Kidney (tissue), 14 donors: ENCODE measurements around the gene MVP. TPM values are rescaled to one million over a fixed set of nuclear protein-coding genes. Genes with fewer than 3 reads are reported as not detected.

Experiments
- DNase-seq, 5 donors: peaks; one replicate each; pipeline ENCODE4 v3.0.0-alpha.2; 2013 to 2020
- FAIRE-seq: peaks from 2 replicates; lab custom pipeline; 2012; peaks lifted over from hg19 to GRCh38; lab: Jason Lieb, UNC
- H3K27ac ChIP-seq, 2 donors: one replicate each; pipeline ENCODE4 v1.7.0; 2013; ENCODE audit warnings: low read depth in 2 of 2, low read length in 2 of 2, inconsistent platforms in 1 of 2
- H3K27me3 ChIP-seq: one replicate; pipeline ENCODE4 v1.7.1; 2013; ENCODE audit warnings: low read length, inconsistent platforms; ENCODE audit not compliant: control insufficient read depth, insufficient read depth
- H3K36me3 ChIP-seq, 3 donors: one replicate each; pipeline versions ENCODE4 v1.7.0 to v1.7.1; 2013; ENCODE audit warnings: low read length in 3 of 3, control low read depth in 1 of 3, inconsistent platforms in 1 of 3; ENCODE audit not compliant: insufficient read depth in 3 of 3, control insufficient read depth in 2 of 3
- H3K4me1 ChIP-seq, 3 donors: one replicate each; pipeline versions ENCODE4 v1.7.0 to v1.7.1; 2013; ENCODE audit warnings: low read length in 3 of 3, inconsistent platforms in 1 of 3, low read depth in 1 of 3; ENCODE audit not compliant: control insufficient read depth in 2 of 3, insufficient read depth in 2 of 3
- H3K4me3 ChIP-seq, 3 donors: one replicate each; pipeline versions ENCODE4 v1.7.0 to v1.8.1; 2013; ENCODE audit warnings: low read length in 3 of 3, control low read depth in 1 of 3, inconsistent platforms in 1 of 3
- H3K9ac ChIP-seq, 3 donors: one replicate each; pipeline versions ENCODE4 v1.7.0 to v1.7.1; 2013; ENCODE audit warnings: low read length in 3 of 3, control low read depth in 1 of 3, inconsistent platforms in 1 of 3
- H3K9me3 ChIP-seq, 3 donors: one replicate each; pipeline versions ENCODE4 v1.7.0 to v1.7.1; 2013; ENCODE audit warnings: low read length in 3 of 3, control low read depth in 1 of 3, inconsistent platforms in 1 of 3; ENCODE audit not compliant: control insufficient read depth in 2 of 3, insufficient read depth in 1 of 3
- CTCF ChIP-seq: IDR thresholded peaks from 3 replicates; pipeline ENCODE4 v1.5.1; 2012; ENCODE audit warnings: mild to moderate bottlenecking, moderate library complexity, borderline replicate concordance; ENCODE audit not compliant: insufficient read depth; ENCODE audit errors: extremely low read depth
- intact Hi-C: fragments of 100-400 bp; cut with DNase I; formaldehyde crosslinking; loops from one replicate; pipeline ENCODE4 v1.11.1; 2022
- polyA plus RNA-seq: library from polyadenylated mRNA; stranded (reverse); fragments of 350-450 nt; fragmentation: Illumina TruSeq; extraction: RNeasy Lipid Tissue Mini Kit (QIAGEN cat#74804); gene quantifications from one replicate; pipeline ENCODE4 v1.2.3, GENCODE V29; 2014; ENCODE audit warnings: low read depth, low replicate concordance; ENCODE audit not compliant: insufficient read depth
- total RNA-seq: library from RNA; stranded (reverse); fragmentation: NEBNext Ultra II Directional; extraction: Animal tissue kit (Norgen Biotek cat#: 25700); gene quantifications from one replicate; pipeline ENCODE4 v1.2.1, GENCODE V29; 2021
- donor health status: control.
- donor health status: control.
- donor health status: control.
- donor health status: control.
- donor health status: control.
- donor health status: DM: yes; HTN: yes; CAD: no.
- donor health status: Normal renal cell carcinoma (clear cell type).

Gene MVP
- total and polyA plus RNA-seq, 2 donors from 2014 or later = 123 to 271 TPM

GRCh38 chr16:29834079-29834478 lies 13.8 kb downstream of the MVP start:
- no peak for TF ChIP-seq CTCF
- DNase-seq (no peak), FAIRE-seq (no peak)

GRCh38 chr16:29835926-29836325 lies 15.7 kb downstream of the MVP start:
- H3K9me3 ChIP-seq = no peaks in the 10 kb centered on the region
- H3K9ac ChIP-seq = no peak overlapping the region
- H3K27ac ChIP-seq = no peak overlapping the region
- DNase-seq = no peak
- no peak overlapping the region for H3K4me3 ChIP-seq
- H3K27me3 ChIP-seq = no peaks in the 10 kb centered on the region
- TF ChIP-seq CTCF = no peak
- no peaks in the 10 kb centered on the region for H3K4me1 ChIP-seq
- intact Hi-C loops = no loop called here
- FAIRE-seq = no peak
- peaks cover 0 to 54% (median 32%) of the 10 kb centered on the region in 3 donors for H3K36me3 ChIP-seq

More at GRCh38 chr16:29834079-29834478, 13.8 kb downstream of the MVP start:
- intact Hi-C loops = no loop called here
- no peak overlapping the region for H3K4me3 ChIP-seq
- H3K27me3 ChIP-seq = no peaks in the 10 kb centered on the region
- no peak overlapping the region for H3K27ac ChIP-seq
- no peaks in the 10 kb centered on the region for H3K9me3 ChIP-seq
- peaks cover 0 to 2% (median 0%) of the 10 kb centered on the region in 3 donors for H3K4me1 ChIP-seq
- H3K9ac ChIP-seq = no peak overlapping the region
- peaks cover 0 to 42% (median 32%) of the 10 kb centered on the region in 3 donors for H3K36me3 ChIP-seq

- no peaks in the 10 kb centered on the region for H3K9me3 ChIP-seq
- H3K4me3 ChIP-seq = no peak overlapping the region
- no peaks in the 10 kb centered on the region for H3K4me1 ChIP-seq
- H3K27me3 ChIP-seq = no peaks in the 10 kb centered on the region
- TF ChIP-seq CTCF = no peak
- no peak for FAIRE-seq
- DNase-seq = no peak
- no peak overlapping the region for H3K27ac ChIP-seq
- intact Hi-C loops = no loop called here
- no peak overlapping the region for H3K9ac ChIP-seq
- peaks cover 0 to 59% (median 33%) of the 10 kb centered on the region in 3 donors for H3K36me3 ChIP-seq
Observed at GRCh38 chr16:29836623-29837022, 16.4 kb downstream of the MVP start.

- DNase-seq (no peak), FAIRE-seq (no peak)
- H3K27me3 ChIP-seq = no peaks in the 10 kb centered on the region
- H3K4me3 ChIP-seq = no peak overlapping the region
- H3K9me3 ChIP-seq = no peaks in the 10 kb centered on the region
- no peak overlapping the region for H3K9ac ChIP-seq
- intact Hi-C loops = no loop called here
- H3K4me1 ChIP-seq = no peaks in the 10 kb centered on the region
- peaks cover 0 to 65% (median 36%) of the 10 kb centered on the region in 3 donors for H3K36me3 ChIP-seq
- no peak for TF ChIP-seq CTCF
- no peak overlapping the region for H3K27ac ChIP-seq
Observed at GRCh38 chr16:29837841-29838240, 17.6 kb downstream of the MVP start.
